ENCODE data around the gene SELENOW.

GRCh38 chr19:47802521-47803043, 24.1 kb downstream of the SELENOW start:
- TF ChIP-seq POLR2AphosphoS5 (IDR thresholded peaks at IDR 0.05), result no peak
- TF ChIP-seq, protein P1, sequence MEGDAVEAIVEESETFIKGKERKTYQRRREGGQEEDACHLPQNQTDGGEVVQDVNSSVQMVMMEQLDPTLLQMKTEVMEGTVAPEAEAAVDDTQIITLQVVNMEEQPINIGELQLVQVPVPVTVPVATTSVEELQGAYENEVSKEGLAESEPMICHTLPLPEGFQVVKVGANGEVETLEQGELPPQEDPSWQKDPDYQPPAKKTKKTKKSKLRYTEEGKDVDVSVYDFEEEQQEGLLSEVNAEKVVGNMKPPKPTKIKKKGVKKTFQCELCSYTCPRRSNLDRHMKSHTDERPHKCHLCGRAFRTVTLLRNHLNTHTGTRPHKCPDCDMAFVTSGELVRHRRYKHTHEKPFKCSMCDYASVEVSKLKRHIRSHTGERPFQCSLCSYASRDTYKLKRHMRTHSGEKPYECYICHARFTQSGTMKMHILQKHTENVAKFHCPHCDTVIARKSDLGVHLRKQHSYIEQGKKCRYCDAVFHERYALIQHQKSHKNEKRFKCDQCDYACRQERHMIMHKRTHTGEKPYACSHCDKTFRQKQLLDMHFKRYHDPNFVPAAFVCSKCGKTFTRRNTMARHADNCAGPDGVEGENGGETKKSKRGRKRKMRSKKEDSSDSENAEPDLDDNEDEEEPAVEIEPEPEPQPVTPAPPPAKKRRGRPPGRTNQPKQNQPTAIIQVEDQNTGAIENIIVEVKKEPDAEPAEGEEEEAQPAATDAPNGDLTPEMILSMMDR (IDR thresholded peaks at IDR 0.05), result no peak

Data from transverse colon (tissue), 4 donors.